Occipital lobe (tissue), 2 donors: ENCODE data around the gene ERC2. TPM values are rescaled to one million over a fixed set of nuclear protein-coding genes. Genes with fewer than 3 reads are reported as not detected.
"Not testable (repeated sequence)": the region's sequence is repeated elsewhere in the genome, so short reads cannot be mapped to it uniquely, and the experiment has no call there.

Source experiments
- DNase-seq: peaks from one replicate; lab custom pipeline; 2025; lab: John Stamatoyannopoulos, UW
- total RNA-seq: library from RNA; depleted of rRNA; stranded (reverse); fragments of >200 nt; gene quantifications from one replicate; pipeline ENCODE4 v1.2.3, GENCODE V29; 2014

ERC2 gene
- total RNA-seq, 1 donor from 2014 or later: 59.7 TPM

DNA sequence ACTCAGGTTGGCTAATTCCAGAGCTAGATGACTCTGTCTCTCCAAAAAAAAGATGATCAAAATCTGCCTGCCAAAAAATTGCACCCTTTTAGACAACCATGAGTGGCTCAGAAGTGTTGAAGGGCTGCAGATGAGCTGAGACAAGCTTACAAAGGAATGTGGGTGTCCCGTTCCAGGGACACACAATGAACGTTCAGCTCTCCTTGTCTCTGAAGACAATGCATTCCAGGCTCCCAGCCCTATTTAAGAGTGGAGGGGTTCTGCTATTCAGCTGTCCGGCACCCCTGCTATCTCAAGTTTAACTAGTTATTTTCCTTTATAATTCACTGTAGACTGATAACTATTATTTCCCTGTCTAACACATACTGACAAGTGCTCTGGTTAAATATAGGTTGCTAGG, 626.1 kb downstream of the ERC2 start:
- DNase-seq: no peak

DNA sequence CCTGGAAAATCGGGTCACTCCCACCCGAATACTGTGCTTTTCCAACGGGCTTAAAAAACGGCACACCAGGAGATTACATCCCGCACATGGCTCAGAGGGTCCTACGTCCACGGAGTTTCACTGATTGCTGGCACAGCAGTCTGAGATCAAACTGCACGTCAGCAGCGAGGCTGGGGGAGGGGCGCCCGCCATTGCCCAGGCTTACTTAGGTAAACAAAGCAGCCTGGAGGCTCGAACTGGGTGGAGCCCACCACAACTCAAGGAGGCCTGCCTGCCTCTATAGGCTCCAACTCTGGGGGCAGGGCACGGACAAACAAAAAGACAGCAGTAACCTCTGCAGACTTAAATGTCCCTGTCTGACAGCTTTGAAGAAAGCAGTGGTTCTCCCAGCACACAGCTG, 636.4 kb downstream of the ERC2 start:
- DNase-seq: not testable (repeated sequence)

DNA sequence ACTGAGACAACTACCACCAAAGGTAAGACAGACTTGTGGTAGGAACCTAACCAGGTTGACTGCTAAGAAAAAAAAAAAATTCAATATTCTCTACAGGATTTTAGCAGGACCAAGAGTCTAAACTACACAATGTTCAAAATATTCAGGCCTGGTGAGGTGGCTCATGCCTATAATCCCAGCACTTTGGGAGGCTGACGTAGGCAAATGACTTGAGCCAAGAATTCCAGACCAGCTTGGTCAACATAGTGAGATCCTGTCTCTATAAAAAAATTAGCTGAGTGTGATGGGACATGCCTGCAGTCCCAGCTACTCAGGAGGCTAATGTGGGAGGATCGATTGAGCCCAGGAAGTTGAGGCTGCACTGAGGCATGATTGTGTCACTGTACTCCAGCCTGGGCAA, 639.6 kb downstream of the ERC2 start:
- no peak for DNase-seq

DNA sequence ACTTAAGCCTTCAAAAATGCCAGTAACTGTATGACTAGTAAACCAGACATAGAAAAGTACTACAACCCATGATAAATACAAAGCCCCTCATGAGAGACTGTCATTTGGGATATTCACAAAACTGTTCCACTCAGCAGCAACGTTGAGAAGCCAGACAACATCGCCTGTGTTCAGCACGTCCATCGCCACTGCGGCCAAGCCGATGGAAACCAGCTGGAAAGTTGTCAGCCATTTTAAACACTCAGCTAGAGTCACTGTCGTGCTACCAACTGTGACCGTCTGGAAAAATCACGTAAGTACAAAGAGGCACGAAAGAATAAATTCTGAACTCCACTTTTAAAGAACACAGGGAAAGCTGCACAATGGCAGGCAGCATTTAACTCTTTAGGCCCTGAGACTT, 640.5 kb downstream of the ERC2 start:
- DNase-seq: no peak

DNA sequence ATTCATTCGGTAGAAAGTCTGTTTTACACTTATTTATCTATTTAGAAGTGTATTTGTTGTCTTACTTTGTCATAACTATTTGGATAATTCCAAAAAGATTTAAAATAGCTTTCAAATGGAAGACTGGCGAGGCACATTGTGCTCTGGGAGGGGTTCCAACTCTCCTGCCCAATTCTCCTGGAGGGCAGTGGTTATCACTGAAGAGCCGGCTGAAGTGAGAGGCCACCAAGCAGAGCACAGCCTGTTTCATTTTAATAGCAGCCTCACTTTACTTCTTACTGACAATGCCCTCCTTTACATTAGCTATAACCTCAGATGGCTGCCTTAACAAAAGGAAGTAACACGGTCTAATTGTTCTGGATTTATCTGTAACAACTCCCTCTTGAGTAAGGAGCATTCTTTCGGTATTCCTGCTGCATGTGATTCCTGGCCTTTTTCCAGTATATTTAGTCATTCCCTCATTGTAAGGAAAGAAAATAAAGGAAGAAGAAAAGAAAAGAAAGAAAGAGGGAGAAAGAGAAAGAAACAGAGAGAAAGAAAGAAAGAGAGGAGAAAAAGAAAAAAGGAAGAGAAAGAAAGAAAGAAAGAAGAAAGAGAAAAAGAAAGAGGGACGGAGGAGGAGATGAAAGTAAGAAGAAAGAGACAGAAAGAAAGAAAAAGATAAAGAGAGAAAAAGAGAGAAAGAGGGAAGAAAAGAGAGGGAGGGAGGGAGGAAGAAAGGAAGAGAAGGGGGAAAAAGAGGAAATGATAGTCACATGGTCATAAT, 641.4 kb downstream of the ERC2 start:
- no peak for DNase-seq

DNA sequence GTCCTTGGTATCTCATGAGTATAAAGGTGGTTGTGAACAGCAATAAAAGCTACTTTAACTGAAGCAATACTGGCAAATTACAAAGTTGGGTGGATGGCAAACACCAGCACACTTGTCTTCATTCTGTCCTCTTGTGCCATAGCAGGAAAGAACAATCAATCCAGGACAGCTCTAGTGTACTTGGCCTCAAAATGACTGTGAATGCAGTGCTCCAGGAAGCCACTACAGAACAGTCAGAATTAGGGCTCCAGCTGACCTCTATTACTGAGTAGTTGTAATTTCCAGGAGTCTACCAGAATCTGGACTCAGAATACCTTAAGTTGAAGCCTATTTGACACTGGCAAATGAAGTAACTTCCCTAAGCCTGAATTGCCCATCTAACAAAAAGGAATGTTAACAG, 642.2 kb downstream of the ERC2 start:
- DNase-seq: no peak

DNA sequence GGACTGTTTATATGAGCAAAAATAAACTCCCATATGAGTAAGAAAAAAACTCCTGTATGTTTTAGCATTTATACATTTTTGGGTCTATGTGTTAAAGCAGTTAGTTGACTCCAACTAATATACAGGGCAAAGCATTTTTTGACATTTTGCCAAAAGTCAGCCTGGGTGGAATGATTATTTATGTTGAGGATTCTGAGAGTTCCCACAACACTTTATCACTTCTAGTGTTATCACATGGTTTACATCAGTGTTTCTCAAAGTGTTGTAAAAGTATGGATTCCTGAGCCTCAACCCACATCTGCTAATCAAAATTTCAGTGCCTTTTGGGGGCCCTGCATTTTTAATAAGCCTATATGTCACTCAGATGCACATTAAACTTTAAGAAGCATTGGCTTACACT, 643.9 kb downstream of the ERC2 start:
- no peak for DNase-seq

DNA sequence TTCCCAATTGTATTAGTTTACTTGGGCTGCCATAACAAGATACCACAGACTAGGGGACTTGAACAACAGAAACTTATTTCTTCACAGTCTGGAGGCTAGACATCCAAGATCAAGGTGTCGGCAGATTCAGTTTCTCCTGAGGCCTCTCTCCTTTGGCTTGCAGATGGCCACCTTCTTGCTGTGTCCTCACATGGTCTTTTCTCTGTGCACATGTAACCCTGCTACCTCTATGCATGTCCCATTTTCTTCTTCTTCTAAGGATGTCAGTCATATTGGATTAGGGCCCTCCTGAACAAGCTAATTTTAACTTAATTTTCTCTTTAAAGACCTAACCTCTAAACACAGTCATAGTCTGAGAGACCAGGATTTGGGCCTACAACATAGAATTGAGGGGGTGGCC, 644.4 kb downstream of the ERC2 start:
- DNase-seq: no peak

DNA sequence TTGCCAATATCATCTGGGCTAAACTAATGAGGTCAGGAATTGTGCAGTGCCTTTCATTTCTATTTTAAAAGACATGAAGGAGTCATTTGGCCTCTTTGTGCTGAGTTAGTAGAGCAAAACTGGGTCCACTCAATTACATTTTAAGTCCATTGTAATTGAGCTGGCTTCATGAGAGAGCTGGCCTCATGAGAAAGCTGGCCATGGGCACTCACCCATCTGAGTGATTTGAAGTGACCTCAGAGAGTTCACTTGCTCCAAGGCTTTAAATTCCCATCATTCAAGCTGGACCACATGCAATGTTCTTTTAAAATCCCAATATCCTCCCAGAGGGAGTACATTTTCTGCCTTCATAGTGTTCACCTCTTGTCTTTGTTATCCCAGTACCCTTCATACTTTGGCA, 645.3 kb downstream of the ERC2 start:
- DNase-seq: no peak

DNA sequence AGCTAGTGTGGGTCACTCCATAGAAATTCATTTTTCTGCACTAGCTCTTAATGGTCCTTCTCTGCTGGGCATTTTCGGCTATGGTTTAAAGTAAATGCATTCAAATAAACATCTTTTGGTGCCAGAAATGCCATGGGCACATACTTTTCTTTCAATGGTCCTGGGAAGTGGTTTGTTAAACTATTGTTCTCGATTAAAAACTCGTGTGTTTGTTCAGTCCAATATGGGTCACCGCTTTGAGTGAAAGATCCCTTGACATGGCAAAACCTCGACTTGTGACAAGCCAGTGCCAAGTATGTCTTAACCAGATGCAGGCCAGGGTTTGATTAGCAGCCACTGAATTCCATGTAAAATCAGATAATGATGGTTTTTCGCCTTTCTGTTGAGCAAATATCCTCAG, 649.3 kb downstream of the ERC2 start:
- DNase-seq: no peak

DNA sequence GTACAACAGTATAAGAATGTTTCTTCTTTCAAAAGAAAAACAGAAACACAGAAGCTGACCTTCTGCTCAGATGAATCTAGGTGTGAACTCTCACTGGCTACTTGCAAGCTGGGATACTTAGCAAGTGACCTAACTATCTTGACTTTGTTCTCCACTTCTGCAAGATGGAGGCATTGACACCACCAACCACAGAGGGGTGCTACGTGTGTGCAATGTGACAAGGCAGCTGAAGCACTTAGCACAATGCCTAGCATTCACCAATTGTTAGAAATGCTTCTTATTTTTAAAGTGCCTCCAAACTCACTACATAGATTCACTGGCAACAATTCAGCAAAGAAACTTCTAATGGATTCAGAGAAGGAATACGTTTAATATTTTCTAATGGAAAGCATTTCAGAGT, 649.8 kb downstream of the ERC2 start:
- no peak for DNase-seq

DNA sequence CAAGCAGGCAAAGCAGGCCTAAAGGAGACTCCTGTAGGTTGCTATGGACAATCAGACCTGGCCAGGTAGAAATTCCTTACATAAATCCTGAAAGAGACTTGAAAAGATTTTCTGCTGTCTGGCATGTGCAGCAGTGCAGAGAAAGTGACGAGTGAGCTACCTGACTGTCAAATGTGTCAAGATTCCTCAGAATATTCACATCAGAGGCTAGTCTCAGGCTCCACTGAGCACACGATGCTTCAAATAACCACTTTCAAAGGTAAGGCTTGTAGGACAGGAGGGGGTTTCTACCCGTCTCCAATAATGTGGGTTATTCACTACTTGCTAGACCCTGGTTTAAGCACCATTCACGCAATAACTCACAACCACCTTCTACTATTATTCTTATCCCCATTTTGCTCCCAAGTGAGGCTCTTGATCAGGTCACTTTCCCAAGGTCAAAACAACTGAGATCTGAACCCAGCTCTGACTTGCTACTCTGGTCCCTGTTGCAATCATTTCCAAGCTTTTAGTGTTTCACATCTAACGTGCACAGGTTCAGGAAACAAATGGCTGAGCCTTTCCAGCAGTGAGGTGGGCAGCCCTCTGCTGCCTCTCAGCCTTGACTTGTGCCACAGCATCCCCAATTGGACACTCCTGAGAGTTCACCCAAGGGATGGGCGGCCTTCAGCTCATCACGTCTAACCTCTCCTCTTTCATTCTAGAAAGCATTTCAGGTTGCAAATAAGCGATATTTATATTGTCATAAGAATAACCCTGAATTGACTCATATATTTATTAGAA, 651.3 kb downstream of the ERC2 start:
- DNase-seq: no peak

DNA sequence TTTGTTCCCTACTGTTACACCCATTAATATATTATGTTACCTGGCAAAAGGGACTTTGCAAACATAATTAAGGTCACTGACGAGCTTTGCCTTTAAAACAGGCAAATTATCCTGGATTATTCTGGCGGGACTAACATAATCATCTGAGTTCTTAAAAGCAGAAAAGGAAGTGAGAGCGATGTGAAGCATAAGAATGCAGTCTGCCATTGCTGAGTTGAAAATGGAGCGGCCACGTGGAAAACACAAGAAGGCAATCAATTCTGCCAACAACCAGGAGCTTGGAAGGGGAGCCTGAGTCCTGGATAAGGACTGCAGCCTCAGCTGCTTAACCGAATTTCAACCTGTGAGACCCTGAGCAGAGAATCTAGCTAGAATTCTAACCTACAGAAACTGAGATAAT, 653.0 kb downstream of the ERC2 start:
- no peak for DNase-seq

DNA sequence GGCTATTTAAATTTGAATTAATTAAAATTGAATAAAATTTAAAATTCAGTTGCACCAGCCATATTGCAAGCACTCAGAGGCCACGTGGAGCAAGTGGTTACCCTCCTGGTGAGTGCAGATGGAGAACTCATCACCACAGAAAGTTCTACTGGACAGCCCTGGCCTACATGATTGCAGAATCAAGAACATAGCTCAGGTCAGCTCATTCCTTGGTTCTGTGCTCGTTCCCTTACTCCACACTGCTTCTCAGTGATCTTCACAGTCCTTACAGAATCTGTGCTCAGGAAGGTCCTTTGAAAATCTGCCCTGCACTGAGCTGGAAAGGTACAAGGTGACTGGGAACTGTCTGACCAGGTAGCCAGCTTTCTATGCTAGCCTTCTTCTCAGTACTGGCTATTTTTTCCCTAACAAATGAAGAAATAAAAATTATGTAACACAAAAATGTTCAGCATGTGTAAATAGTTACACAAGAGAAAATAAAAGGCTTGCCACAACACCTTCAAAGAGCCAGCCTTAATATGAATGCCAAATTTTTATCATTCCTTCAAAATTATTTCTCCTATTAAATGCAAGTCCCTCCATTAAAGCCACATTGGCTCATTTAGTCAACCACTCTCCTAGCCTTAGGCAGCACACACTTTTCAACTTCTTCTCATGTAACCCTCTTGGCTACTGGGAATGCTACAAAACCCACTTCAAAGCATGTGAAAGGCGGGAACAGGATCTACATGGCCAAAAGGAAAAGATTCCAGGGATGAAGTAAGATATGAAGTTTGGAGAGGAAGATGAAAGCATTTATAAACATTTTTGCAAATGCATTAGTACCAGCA, 654.8 kb downstream of the ERC2 start:
- DNase-seq: no peak

DNA sequence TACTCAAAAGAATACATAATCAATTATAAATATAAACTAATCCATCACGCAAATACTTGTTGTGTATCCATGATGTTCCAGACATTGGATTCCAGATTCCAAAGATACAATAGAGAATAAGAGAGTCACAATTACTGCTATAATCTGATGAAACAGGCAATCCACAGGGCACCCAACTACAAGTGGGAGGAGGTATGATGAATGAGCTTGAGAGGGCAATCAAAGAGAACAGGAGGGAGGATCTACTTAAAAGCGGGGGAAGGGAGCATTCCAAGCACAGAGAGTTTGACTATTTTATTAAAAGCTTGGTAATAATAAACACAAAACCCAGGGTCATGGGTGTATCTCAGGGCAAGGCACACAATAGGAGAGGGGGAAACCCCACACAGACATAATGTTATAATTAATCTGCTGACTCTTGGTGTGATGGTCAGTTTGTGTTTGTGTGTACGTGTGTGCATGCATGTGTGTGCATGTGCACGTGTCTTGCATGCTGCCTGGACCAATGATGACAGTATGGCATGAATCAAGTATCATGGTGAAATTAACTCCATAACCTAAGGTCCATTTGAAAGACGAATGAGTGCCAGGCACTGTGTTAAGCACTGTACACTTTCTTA, 655.8 kb downstream of the ERC2 start:
- no peak for DNase-seq

DNA sequence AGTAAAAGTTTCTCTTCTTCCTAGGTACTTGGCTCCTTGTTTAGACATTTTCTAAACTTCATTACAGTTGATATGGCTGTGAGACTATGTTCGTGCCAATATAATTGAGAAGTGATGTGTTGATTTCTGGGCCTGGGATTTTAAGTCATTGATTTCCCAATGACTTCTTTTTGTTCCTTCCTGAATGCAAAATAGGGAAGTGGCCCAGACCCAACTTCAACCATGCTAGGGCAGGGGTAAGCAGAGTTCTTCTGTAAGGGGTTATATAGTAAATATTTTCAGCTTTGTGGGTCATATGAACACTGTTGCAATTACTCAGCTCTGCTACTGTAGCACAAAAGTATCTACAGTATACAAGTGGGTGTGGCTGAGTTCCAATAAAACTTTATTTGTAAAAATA, 661.1 kb downstream of the ERC2 start:
- no peak for DNase-seq

DNA sequence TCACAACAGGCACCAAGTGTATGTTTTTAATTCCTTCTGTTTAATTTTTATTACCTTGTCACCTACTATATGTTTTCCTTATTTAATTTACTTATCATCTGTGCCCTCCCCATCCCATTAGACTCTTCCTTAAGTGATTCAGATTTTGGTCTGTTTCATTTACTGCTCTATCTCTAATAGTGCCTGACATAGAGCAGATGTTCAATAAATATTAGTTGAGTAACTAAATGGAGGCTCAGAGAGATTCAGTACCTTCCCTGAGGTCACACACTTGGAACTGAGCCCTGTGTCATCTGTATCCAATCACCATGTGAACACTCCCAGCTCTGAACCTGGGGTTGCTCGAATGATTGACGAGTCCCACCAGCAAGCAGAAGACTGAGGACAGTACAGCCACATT, 663.1 kb downstream of the ERC2 start:
- DNase-seq: no peak

DNA sequence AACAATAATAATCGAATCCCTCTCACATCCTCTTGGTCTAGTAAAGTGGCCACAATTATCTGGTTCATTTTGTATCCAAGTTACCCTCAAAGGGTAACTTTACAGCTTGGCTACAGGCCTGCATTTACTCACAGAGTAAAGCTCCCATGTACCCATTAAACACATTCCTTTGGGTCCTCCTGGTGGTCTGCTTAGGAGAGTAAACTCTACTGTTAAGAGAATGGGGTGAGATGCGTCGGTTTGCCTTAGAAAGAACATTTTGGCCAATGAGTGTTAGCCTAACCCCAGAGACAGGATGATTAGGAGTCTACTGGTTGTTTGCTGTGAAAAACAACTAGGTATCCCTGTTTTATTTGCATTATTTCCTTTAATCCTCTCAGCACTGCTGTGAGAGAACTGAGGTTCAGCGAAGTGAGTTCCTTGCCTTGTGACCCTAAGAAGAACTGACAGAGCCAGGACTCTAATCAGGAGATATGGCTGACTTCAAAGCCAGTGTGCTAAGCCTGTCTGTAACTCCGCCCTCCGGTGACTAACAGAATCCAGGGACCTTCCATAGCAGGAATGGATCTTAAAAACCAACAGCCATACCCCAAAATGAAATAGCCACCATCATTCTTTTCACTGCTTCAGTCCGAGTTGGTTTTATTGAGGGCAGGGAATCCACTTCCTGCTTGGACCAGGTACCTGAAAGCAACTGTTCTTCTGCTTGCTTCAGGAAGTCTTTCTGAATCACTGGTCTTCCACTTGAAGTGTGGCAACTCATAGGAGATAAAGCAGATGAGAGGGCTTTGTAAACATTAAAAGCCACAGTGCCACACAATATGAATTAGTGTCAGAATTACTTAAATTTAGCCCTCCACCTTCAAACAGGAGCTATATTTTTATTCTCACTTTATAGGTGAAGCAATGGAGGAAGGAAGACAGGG, 663.8 kb downstream of the ERC2 start:
- no peak for DNase-seq

DNA sequence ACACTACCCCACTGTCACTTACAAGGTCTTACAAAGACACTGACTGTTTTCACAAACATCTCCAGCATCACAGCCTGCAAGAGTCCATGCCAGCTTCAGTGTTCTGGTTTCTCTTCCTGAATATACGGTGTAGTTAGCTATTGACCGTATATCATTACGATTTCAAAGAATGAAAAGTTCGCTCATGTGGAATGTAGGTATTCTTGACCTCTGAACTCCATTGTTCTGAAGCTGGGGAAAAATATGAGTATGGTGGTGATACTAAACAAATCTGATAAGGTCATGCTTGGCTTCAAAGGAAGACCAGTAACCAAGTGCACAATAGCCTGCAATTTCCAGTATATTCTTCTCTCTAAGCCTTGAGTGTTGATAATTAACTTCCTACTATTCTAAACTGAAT, 665.5 kb downstream of the ERC2 start:
- DNase-seq: no peak

DNA sequence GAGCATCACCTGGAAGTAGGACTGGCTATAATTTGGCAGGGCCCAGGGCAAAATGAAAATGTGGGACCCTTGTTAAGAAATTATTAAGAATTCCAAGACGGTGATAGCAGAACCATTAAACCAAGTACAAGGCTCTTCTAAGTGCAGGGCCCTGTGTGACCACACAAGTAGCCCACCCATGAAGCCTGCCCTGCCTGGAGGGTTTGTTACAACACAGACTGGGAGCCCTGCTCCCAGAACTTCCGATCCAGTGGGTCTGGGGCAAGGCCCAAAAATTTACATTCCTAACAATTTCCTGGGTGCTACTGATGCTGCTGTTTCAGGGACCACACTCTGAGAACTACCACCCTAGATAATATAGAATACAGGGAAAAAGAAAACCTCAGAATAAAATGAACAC, 666.6 kb downstream of the ERC2 start:
- DNase-seq: no peak

DNA sequence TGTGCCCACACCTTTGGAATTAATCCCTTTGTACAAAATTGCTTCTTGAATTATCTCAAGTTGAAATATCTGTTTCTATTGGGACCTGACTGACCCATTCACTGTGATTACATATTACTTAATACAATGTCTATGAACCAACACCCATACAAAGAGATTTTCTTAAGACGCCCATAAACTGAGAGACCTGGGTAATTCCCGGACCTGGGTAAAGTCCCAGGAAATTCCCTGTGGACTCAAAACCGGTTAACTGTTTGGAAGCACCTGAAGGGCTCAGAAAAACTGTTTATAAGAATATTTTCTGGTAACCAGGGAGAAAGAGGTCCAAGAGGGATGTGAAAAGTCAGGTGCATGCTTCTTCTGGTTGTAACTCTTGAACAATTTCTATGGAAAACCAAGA, 667.2 kb downstream of the ERC2 start:
- no peak for DNase-seq
